ENCODE data around the gene TP53BP1.

TP53BP1 gene

DNA sequence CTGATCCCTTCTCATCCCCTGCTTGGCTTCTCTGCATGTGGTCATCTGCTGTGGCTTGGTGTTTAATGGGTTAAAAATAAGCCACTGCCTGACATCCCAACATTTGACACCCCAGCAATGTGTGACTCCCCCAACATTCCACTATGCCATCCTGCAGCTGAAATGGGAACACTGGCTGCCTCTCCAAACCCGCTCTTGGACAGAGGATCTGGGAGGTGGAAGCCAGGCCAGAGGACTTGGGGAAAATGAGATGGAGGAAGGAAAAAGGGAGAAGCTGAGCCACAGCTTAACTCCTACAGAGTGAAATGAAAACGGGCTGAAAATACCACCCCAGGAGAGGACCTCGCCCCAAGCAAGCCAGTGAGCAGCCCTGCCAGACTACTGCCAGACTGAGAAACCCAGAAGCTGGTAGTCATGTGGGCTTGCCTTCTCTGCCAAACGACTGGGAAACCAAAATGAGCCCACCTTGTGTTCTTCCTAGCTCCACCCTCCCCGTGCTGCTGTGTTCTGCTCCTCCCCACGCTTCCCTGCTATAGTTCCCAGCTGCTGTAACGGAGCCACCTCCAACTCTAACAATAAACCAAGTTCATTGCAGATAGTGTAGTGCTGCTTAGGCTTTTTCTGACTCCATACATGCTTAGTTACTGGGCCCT, 38.2 kb upstream of the TP53BP1 start:
- DNase-seq (ENCODE audit: extremely low spot score): no peak
- CTCF ChIA-PET: interaction anchor here (4.9 kb wide), 1 partner anchor 17 kb away, joined by 22 read pairs; no protein-coding TSS in a partner anchor
- TF ChIP-seq, protein P1, sequence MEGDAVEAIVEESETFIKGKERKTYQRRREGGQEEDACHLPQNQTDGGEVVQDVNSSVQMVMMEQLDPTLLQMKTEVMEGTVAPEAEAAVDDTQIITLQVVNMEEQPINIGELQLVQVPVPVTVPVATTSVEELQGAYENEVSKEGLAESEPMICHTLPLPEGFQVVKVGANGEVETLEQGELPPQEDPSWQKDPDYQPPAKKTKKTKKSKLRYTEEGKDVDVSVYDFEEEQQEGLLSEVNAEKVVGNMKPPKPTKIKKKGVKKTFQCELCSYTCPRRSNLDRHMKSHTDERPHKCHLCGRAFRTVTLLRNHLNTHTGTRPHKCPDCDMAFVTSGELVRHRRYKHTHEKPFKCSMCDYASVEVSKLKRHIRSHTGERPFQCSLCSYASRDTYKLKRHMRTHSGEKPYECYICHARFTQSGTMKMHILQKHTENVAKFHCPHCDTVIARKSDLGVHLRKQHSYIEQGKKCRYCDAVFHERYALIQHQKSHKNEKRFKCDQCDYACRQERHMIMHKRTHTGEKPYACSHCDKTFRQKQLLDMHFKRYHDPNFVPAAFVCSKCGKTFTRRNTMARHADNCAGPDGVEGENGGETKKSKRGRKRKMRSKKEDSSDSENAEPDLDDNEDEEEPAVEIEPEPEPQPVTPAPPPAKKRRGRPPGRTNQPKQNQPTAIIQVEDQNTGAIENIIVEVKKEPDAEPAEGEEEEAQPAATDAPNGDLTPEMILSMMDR (IDR thresholded peaks at IDR 0.05; ENCODE audit: control extremely low read depth, extremely low read depth, low read depth, missing control alignments): no peak
- POLR2A ChIA-PET: no interaction called here

- CTCF ChIA-PET: interaction anchor here (4.9 kb wide), 1 partner anchor 16 kb away, joined by 22 read pairs; no protein-coding TSS in a partner anchor
- TF ChIP-seq, protein P1 (IDR thresholded peaks at IDR 0.05; ENCODE audit: control extremely low read depth, extremely low read depth, low read depth, missing control alignments): no peak
Observed at GRCh38 chr15:43529587-43530345, 36.8 kb upstream of the TP53BP1 start.

GRCh38 chr15:43529141-43529540, 36.2 kb upstream of the TP53BP1 start:
- POLR2A ChIA-PET: no interaction called here
- TF ChIP-seq, protein P1 (IDR thresholded peaks at IDR 0.05; ENCODE audit: control extremely low read depth, extremely low read depth, low read depth, missing control alignments): no peak
- DNase-seq (ENCODE audit: extremely low spot score): no peak
- CTCF ChIA-PET: interaction anchor here (3.3 to 4.9 kb wide), 2 partner anchors 15 to 16 kb away, joined by 22 to 41 read pairs; no protein-coding TSS in a partner anchor

More at GRCh38 chr15:43529587-43530345, 36.8 kb upstream of the TP53BP1 start:
- DNase-seq (ENCODE audit: extremely low spot score): no peak
- POLR2A ChIA-PET: no interaction called here

DNA sequence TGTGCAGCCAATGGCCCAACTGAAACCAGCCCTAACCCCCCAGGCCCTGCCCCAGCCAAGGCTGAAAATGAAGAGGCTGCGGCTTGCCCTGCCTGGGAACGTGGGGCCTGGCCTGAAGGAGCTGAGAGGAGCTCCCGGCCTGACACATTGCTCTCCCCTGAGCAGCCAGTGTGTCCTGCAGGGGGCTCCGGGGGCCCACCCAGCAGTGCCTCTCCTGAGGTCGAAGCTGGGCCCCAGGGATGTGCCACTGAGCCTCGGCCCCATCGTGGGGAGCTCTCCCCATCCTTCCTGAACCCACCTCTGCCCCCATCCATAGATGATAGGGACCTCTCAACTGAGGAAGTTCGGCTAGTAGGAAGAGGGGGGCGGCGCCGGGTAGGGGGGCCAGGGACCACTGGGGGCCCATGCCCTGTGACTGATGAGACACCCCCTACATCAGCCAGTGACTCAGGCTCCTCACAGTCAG, 35.6 kb upstream of the TP53BP1 start:
- ChIA-PET POLR2A (no interaction called here), CTCF (interaction anchor here (3.3 kb wide), 1 partner anchor 15 kb away, joined by 41 read pairs; no protein-coding TSS in a partner anchor)
- TF ChIP-seq, protein P1 (IDR thresholded peaks at IDR 0.05; ENCODE audit: control extremely low read depth, extremely low read depth, low read depth, missing control alignments): no peak
- DNase-seq (ENCODE audit: extremely low spot score): no peak

GRCh38 chr15:43527802-43528541, 35.0 kb upstream of the TP53BP1 start:
- POLR2A ChIA-PET: no interaction called here
- CTCF ChIA-PET: interaction anchor here (3.3 kb wide), 1 partner anchor 14 kb away, joined by 41 read pairs; no protein-coding TSS in a partner anchor
- no peak for DNase-seq (ENCODE audit: extremely low spot score)
- TF ChIP-seq, protein P1 (IDR thresholded peaks at IDR 0.05; ENCODE audit: control extremely low read depth, extremely low read depth, low read depth, missing control alignments): no peak
